ENCODE data around the gene ST6GAL1. TPM values are rescaled to one million over a fixed set of nuclear protein-coding genes. Genes with fewer than 3 reads are reported as not detected.

The ST6GAL1 gene
- total and polyA plus RNA-seq, 2 experiments from 2014 or later, result 17.6 to 65.1 TPM

DNA sequence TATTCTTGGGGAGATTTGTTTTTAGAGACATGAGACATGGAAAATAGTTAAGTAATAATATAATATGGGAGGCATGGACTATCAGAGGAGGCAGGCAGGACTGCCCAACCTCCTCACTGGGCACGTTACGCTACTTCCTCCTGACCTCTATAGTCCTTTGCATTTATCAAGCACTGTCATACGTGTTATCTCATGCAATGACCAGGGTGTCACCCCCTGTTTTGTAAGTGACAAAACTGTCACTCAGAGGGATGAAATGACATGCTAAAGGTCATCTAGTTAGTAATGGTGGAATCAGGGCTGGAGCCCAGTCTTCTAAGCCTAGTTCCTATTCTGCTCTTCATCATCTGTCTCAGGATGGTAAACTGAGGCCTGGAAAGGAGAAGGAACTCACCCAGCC lies 66.7 kb downstream of the ST6GAL1 start (continued):
- TF ChIP-seq, protein P1, sequence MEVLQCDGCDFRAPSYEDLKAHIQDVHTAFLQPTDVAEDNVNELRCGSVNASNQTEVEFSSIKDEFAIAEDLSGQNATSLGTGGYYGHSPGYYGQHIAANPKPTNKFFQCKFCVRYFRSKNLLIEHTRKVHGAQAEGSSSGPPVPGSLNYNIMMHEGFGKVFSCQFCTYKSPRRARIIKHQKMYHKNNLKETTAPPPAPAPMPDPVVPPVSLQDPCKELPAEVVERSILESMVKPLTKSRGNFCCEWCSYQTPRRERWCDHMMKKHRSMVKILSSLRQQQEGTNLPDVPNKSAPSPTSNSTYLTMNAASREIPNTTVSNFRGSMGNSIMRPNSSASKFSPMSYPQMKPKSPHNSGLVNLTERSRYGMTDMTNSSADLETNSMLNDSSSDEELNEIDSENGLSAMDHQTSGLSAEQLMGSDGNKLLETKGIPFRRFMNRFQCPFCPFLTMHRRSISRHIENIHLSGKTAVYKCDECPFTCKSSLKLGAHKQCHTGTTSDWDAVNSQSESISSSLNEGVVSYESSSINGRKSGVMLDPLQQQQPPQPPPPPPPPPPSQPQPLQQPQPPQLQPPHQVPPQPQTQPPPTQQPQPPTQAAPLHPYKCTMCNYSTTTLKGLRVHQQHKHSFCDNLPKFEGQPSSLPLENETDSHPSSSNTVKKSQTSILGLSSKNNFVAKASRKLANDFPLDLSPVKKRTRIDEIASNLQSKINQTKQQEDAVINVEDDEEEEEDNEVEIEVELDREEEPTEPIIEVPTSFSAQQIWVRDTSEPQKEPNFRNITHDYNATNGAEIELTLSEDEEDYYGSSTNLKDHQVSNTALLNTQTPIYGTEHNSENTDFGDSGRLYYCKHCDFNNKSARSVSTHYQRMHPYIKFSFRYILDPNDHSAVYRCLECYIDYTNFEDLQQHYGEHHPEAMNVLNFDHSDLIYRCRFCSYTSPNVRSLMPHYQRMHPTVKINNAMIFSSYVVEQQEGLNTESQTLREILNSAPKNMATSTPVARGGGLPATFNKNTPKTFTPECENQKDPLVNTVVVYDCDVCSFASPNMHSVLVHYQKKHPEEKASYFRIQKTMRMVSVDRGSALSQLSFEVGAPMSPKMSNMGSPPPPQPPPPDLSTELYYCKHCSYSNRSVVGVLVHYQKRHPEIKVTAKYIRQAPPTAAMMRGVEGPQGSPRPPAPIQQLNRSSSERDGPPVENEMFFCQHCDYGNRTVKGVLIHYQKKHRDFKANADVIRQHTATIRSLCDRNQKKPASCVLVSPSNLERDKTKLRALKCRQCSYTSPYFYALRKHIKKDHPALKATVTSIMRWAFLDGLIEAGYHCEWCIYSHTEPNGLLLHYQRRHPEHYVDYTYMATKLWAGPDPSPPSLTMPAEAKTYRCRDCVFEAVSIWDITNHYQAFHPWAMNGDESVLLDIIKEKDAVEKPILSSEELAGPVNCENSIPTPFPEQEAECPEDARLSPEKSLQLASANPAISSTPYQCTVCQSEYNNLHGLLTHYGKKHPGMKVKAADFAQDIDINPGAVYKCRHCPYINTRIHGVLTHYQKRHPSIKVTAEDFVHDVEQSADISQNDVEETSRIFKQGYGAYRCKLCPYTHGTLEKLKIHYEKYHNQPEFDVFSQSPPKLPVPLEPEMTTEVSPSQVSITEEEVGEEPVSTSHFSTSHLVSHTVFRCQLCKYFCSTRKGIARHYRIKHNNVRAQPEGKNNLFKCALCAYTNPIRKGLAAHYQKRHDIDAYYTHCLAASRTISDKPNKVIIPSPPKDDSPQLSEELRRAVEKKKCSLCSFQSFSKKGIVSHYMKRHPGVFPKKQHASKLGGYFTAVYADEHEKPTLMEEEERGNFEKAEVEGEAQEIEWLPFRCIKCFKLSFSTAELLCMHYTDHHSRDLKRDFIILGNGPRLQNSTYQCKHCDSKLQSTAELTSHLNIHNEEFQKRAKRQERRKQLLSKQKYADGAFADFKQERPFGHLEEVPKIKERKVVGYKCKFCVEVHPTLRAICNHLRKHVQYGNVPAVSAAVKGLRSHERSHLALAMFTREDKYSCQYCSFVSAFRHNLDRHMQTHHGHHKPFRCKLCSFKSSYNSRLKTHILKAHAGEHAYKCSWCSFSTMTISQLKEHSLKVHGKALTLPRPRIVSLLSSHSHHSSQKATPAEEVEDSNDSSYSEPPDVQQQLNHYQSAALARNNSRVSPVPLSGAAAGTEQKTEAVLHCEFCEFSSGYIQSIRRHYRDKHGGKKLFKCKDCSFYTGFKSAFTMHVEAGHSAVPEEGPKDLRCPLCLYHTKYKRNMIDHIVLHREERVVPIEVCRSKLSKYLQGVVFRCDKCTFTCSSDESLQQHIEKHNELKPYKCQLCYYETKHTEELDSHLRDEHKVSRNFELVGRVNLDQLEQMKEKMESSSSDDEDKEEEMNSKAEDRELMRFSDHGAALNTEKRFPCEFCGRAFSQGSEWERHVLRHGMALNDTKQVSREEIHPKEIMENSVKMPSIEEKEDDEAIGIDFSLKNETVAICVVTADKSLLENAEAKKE (CRISPR knock-in tag; IDR thresholded peaks at IDR 0.05), result no peak
- TF ChIP-seq EZH2 (IDR thresholded peaks at IDR 0.05; ENCODE audit: low read depth, unreplicated experiment), result no peak
- no peak for TF ChIP-seq ZNF114 (CRISPR knock-in tag; IDR thresholded peaks at IDR 0.05)

- peak overlapping the region; percentile 92 for H3K27ac Mint-ChIP-seq
- no peaks in the 10 kb centered on the region for H3K9me3 Mint-ChIP-seq
- H3K4me1 Mint-ChIP-seq, result peaks cover 69% of the 10 kb centered on the region
These were observed 67.2 kb downstream of the ST6GAL1 start for GRCh38 chr3:186997473-186997939.

More at GRCh38 chr3:186997473-186997939, 67.2 kb downstream of the ST6GAL1 start:
- H3K4me3 Mint-ChIP-seq, result no peak overlapping the region; the same call in 2 of the 3 replicates
- Histone ChIP-seq H3F3A (replicated peaks; ENCODE audit: low read depth) (peaks cover 8% of the 10 kb centered on the region; the same call in 1 of the 2 replicates), H3K4me1 (ENCODE audit: insufficient read depth) (peaks cover 37% of the 10 kb centered on the region), H3K27ac (ENCODE audit: low read depth) (peak overlapping the region; percentile 89), H4K20me1 (replicated peaks; ENCODE audit: insufficient read depth) (no peaks in the 10 kb centered on the region; the same call in 1 of the 2 replicates), H3K27me3 (ENCODE audit: insufficient read depth) (no peaks in the 10 kb centered on the region), H3K9me2 (ENCODE audit: insufficient read depth) (no peaks in the 10 kb centered on the region), H3K4me3 (no peak overlapping the region), H3K36me3 (ENCODE audit: insufficient read depth) (no peaks in the 10 kb centered on the region), H3K79me2 (replicated peaks; ENCODE audit: insufficient read depth) (peaks cover 40% of the 10 kb centered on the region), H2AFZ (no peak overlapping the region), H3K4me2 (peak overlapping the region; percentile 53)
- peaks cover 4% of the 10 kb centered on the region for H3K27me3 Mint-ChIP-seq (ENCODE audit: insufficient read depth, low read depth, poor library complexity)
- TF ChIP-seq ZNF114 (CRISPR knock-in tag; IDR thresholded peaks at IDR 0.05) (no peak), JUNB (IDR thresholded peaks at IDR 0.05; ENCODE audit: unreplicated experiment) (no peak), EZH2 (IDR thresholded peaks at IDR 0.05; ENCODE audit: low read depth, unreplicated experiment) (no peak), POLR2AphosphoS5 (IDR thresholded peaks at IDR 0.05; ENCODE audit: low read depth) (no peak)
- ATAC-seq (no peak), DNase-seq (ENCODE audit: low spot score) (no peak)
- H3K36me3 Mint-ChIP-seq (ENCODE audit: low read depth), result peaks cover 19% of the 10 kb centered on the region
